Hematopoietic multipotent progenitor cell treated with erythropoietin and hydrocortisone succinate and interleukin-3 and kit ligand, for 17 days (in vitro differentiated cells): ENCODE results near the gene USP40.
"Not testable (repeated sequence)": the region's sequence is repeated elsewhere in the genome, so short reads cannot be mapped to it uniquely, and the experiment has no call there.

Experiments used
- DNase-seq: peaks from one replicate; pipeline ENCODE4 v3.0.0-alpha.2; 2015; ENCODE audit warnings: low spot score

The USP40 gene

GRCh38 chr2:233566141-233566956 is at the start of gene USP40:
USP40 (minus strand) TSS chr2:233566782; CDS start chr2:233565554, 1,228 bp downstream.
- no peak for DNase-seq

- no peak for DNase-seq
Observed at GRCh38 chr2:233611284-233611683, 44.7 kb upstream of the USP40 start.

GRCh38 chr2:233605680-233606079 is 39.1 kb upstream of the USP40 start:
- DNase-seq: no peak

GRCh38 chr2:233604826-233605225 is 38.2 kb upstream of the USP40 start:
- no peak for DNase-seq

- no peak for DNase-seq
Observed at GRCh38 chr2:233603520-233603919, 36.9 kb upstream of the USP40 start.

- no peak for DNase-seq
Observed at GRCh38 chr2:233602076-233602475, 35.5 kb upstream of the USP40 start.

- no peak for DNase-seq
Observed at GRCh38 chr2:233600386-233600785, 33.8 kb upstream of the USP40 start.

- no peak for DNase-seq
Observed at GRCh38 chr2:233598952-233599351, 32.4 kb upstream of the USP40 start.

- no peak for DNase-seq
Observed at GRCh38 chr2:233597522-233597921, 30.9 kb upstream of the USP40 start.

GRCh38 chr2:233593201-233593600 is 26.6 kb upstream of the USP40 start:
- DNase-seq: no peak

GRCh38 chr2:233592706-233593105 is 26.1 kb upstream of the USP40 start:
- not testable (repeated sequence) for DNase-seq

- DNase-seq: no peak
Observed at GRCh38 chr2:233588400-233588799, 21.8 kb upstream of the USP40 start.

GRCh38 chr2:233584210-233584609 is 17.6 kb upstream of the USP40 start:
- DNase-seq: no peak

- DNase-seq: not testable (repeated sequence)
Observed at GRCh38 chr2:233583217-233583965, 16.8 kb upstream of the USP40 start.

GRCh38 chr2:233577341-233577740 is 10.8 kb upstream of the USP40 start:
- not testable (repeated sequence) for DNase-seq

- no peak for DNase-seq
Observed at GRCh38 chr2:233572468-233572867, 5.9 kb upstream of the USP40 start.

GRCh38 chr2:233571462-233571861 is 4.9 kb upstream of the USP40 start:
- DNase-seq: no peak

GRCh38 chr2:233571001-233571400 is 4.4 kb upstream of the USP40 start:
- no peak for DNase-seq

GRCh38 chr2:233565685-233566140 is 869 bp downstream of the USP40 start:
- no peak for DNase-seq

GRCh38 chr2:233563663-233564430 is 2.7 kb downstream of the USP40 start:
- no peak for DNase-seq

GRCh38 chr2:233556881-233557736 is 9.5 kb downstream of the USP40 start:
- DNase-seq: no peak
